A673 (cell line): ENCODE measurements around the gene KMT2B. TPM values are rescaled to one million over a fixed set of nuclear protein-coding genes. Genes with fewer than 3 reads are reported as not detected.
A peak's percentile ranks its signal among the peaks of the same experiment; 100 is the strongest.

Source experiments
- BruUV-seq: library from RNA; stranded (reverse); fragments of 400-500 nt; replicated peaks from 2 replicates; lab custom pipeline; 2021; lab: Mats Ljungman, UMichigan
- CTCF ChIA-PET: fragments of 300-600 bp; sonication (Branson Sonifier 250); formaldehyde crosslinking; loops from one replicate; lab custom pipeline; 2022; ENCODE audit warnings: antibody characterized with exemption; lab: Charles Lee
- POLR2A ChIA-PET: fragments of 300-600 bp; sonication (Branson Sonifier 250); formaldehyde crosslinking; loops from one replicate; lab custom pipeline; 2022; ENCODE audit warnings: antibody characterized with exemption; ENCODE audit not compliant: low non-redundant PET; lab: Charles Lee
- DNase-seq: peaks from one replicate; pipeline ENCODE4 v3.0.0-alpha.2; 2015; ENCODE audit warnings: low spot score
- H3K27ac ChIP-seq: fragments of 200-600 bp; sonication (generic); 2 replicates; pipeline ENCODE4 v1.5.1; 2016; ENCODE audit warnings: mixed run types, low read depth, mild to moderate bottlenecking, mixed read lengths, antibody characterized with exemption, low read length; ENCODE audit not compliant: poor library complexity, severe bottlenecking
- H3K27me3 ChIP-seq: fragments of 200-600 bp; sonication (generic); replicated peaks from 2 replicates; pipeline ENCODE4 v1.6.1; 2017; ENCODE audit warnings: mixed run types, low read depth, mild to moderate bottlenecking, mixed read lengths, antibody characterized with exemption, low read length; ENCODE audit not compliant: insufficient read depth, poor library complexity
- H3K36me3 ChIP-seq: fragments of 200-600 bp; sonication (generic); 2 replicates; pipeline ENCODE4 v1.6.1; 2016; ENCODE audit warnings: mixed run types, mild to moderate bottlenecking, mixed read lengths, antibody characterized with exemption, low read length; ENCODE audit not compliant: insufficient read depth, poor library complexity, severe bottlenecking
- H3K4me1 ChIP-seq: fragments of 200-600 bp; sonication (generic); 2 replicates; pipeline ENCODE4 v1.6.1; 2017; ENCODE audit warnings: mixed run types, mild to moderate bottlenecking, mixed read lengths, antibody characterized with exemption, low read length; ENCODE audit not compliant: insufficient read depth, poor library complexity, severe bottlenecking
- H3K4me3 ChIP-seq: fragments of 200-600 bp; sonication (generic); 2 replicates; pipeline ENCODE4 v1.5.1; 2016; ENCODE audit warnings: low read depth, mixed run types, mild to moderate bottlenecking, mixed read lengths, low read length; ENCODE audit not compliant: poor library complexity, severe bottlenecking
- H3K9me3 ChIP-seq: fragments of 200-600 bp; sonication (generic); 2 replicates; pipeline ENCODE4 v1.6.1; 2016; ENCODE audit warnings: mixed run types, low read depth, mild to moderate bottlenecking, mixed read lengths, antibody characterized with exemption, low read length; ENCODE audit not compliant: poor library complexity, severe bottlenecking
- EZH2 ChIP-seq: fragments of 200-600 bp; sonication (generic); IDR thresholded peaks from 2 replicates; pipeline ENCODE4 v1.6.1; 2017; ENCODE audit warnings: borderline replicate concordance, low read depth, mild to moderate bottlenecking, mixed read lengths, antibody characterized with exemption, low read length; ENCODE audit not compliant: poor library complexity, severe bottlenecking
- intact Hi-C: fragments of 100-400 bp; cut with micrococcal nuclease; formaldehyde crosslinking; loops from one replicate; pipeline ENCODE4 v1.10.0; 2022; ENCODE audit not compliant: unreplicated experiment
- total RNA-seq: library from RNA; stranded (reverse); gene quantifications from 2 replicates; pipeline ENCODE4 v1.2.3, GENCODE V29; 2021
- TF ChIP-seq, protein P1 (sequence below): fragments of 300-800, 200-600 bp; sonication (generic); conservative IDR thresholded peaks from 2 replicates; pipeline ENCODE4 v1.5.1; 2017; ENCODE audit warnings: low read depth, mild to moderate bottlenecking, antibody characterized with exemption, low read length, moderate library complexity, mixed read lengths

The KMT2B gene
- total RNA-seq, 1 experiment from 2014 or later, result 49.1 TPM

GRCh38 chr19:35776102-35776788 is 58.4 kb downstream of the KMT2B start:
- intact Hi-C loops, result no loop called here
- no TSS peak for BruUV-seq
- CTCF ChIA-PET, result no interaction called here
- no peak for TF ChIP-seq EZH2
- TF ChIP-seq, protein P1, sequence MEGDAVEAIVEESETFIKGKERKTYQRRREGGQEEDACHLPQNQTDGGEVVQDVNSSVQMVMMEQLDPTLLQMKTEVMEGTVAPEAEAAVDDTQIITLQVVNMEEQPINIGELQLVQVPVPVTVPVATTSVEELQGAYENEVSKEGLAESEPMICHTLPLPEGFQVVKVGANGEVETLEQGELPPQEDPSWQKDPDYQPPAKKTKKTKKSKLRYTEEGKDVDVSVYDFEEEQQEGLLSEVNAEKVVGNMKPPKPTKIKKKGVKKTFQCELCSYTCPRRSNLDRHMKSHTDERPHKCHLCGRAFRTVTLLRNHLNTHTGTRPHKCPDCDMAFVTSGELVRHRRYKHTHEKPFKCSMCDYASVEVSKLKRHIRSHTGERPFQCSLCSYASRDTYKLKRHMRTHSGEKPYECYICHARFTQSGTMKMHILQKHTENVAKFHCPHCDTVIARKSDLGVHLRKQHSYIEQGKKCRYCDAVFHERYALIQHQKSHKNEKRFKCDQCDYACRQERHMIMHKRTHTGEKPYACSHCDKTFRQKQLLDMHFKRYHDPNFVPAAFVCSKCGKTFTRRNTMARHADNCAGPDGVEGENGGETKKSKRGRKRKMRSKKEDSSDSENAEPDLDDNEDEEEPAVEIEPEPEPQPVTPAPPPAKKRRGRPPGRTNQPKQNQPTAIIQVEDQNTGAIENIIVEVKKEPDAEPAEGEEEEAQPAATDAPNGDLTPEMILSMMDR, result no peak
- POLR2A ChIA-PET, result no interaction called here
- H3K9me3 ChIP-seq, result no peaks in the 10 kb centered on the region
- peak overlapping the region; percentile 37 for H3K27ac ChIP-seq
- peak overlapping the region; percentile 81 for H3K4me3 ChIP-seq
- no peak for DNase-seq
- peaks cover 19% of the 10 kb centered on the region for H3K36me3 ChIP-seq
- peaks cover 13% of the 10 kb centered on the region for H3K4me1 ChIP-seq
- H3K27me3 ChIP-seq, result no peaks in the 10 kb centered on the region

GRCh38 chr19:35777086-35777841 is 59.5 kb downstream of the KMT2B start:
- peaks cover 22% of the 10 kb centered on the region for H3K36me3 ChIP-seq
- intact Hi-C loops, result no loop called here
- H3K4me1 ChIP-seq, result peaks cover 13% of the 10 kb centered on the region
- no peak overlapping the region for H3K4me3 ChIP-seq
- no peaks in the 10 kb centered on the region for H3K9me3 ChIP-seq
- H3K27me3 ChIP-seq, result no peaks in the 10 kb centered on the region
- ChIA-PET CTCF (no interaction called here), POLR2A (no interaction called here)
- BruUV-seq, result no TSS peak
- H3K27ac ChIP-seq, result no peak overlapping the region
- no peak for DNase-seq
- TF ChIP-seq, protein P1, result no peak
- TF ChIP-seq EZH2, result no peak

GRCh38 chr19:35777961-35778360 is 60.2 kb downstream of the KMT2B start:
- BruUV-seq, result no TSS peak
- no peaks in the 10 kb centered on the region for H3K9me3 ChIP-seq
- no peak for TF ChIP-seq EZH2
- TF ChIP-seq, protein P1, result no peak
- ChIA-PET POLR2A (no interaction called here), CTCF (interaction anchor here (0.6 kb wide), 1 partner anchor 444 kb away, joined by 5 read pairs; no protein-coding TSS in a partner anchor)
- H3K4me3 ChIP-seq, result no peak overlapping the region
- no peak overlapping the region for H3K27ac ChIP-seq
- H3K36me3 ChIP-seq, result peaks cover 28% of the 10 kb centered on the region
- no peak for DNase-seq
- peaks cover 13% of the 10 kb centered on the region for H3K4me1 ChIP-seq
- intact Hi-C loops, result no loop called here
- no peaks in the 10 kb centered on the region for H3K27me3 ChIP-seq
